Suprapubic skin (tissue), 4 donors: ENCODE results near the gene ARHGEF3.

ENCODE experiments used
- EP300 ChIP-seq: sonication (generic); formaldehyde crosslinking; IDR thresholded peaks from one replicate; pipeline ENCODE4 v1.6.1; 2017; ENCODE audit warnings: antibody characterized with exemption
- POLR2A ChIP-seq, 2 donors: fragments of 450-650 bp; IDR thresholded peaks; one replicate each; pipeline ENCODE4 v1.6.1; 2017; ENCODE audit warnings: antibody characterized with exemption in 2 of 2, mild to moderate bottlenecking in 2 of 2, moderate library complexity in 2 of 2
- POLR2AphosphoS5 ChIP-seq, 3 donors: sonication (generic); formaldehyde crosslinking; IDR thresholded peaks; one replicate each; pipeline ENCODE4 v1.6.1; 2017; ENCODE audit warnings: antibody characterized with exemption in 3 of 3
- TF ChIP-seq, protein P1 (sequence below), 2 donors: fragments of 200-600 bp in 1 of 2; fragments of 450-650 bp in 1 of 2; sonication (generic) in 1 of 2; IDR thresholded peaks; one replicate each; pipeline ENCODE4 v1.5.1; 2016 to 2019; ENCODE audit warnings: antibody characterized with exemption in 2 of 2, mild to moderate bottlenecking in 1 of 2, moderate library complexity in 1 of 2

DNA sequence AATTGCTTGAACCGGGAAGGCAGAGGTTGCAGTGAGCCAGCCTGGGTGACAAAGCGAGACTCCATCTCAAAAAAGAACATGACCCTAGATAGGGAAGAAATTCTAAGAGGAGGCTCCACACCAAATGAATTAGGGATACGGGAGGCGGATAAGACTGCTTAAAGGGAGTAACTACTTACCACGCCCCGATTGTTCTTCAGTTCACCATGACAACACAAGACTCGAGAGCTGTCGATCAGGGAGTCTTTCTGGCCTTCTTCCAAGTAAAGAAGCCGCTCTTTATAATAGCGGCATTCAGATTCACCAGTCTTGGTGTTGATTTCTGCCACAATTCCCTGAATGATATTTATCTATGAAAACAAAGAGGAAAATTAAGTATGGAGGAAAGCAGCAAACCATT, 64.7 kb downstream of the ARHGEF3 start:
- TF ChIP-seq, protein P1, sequence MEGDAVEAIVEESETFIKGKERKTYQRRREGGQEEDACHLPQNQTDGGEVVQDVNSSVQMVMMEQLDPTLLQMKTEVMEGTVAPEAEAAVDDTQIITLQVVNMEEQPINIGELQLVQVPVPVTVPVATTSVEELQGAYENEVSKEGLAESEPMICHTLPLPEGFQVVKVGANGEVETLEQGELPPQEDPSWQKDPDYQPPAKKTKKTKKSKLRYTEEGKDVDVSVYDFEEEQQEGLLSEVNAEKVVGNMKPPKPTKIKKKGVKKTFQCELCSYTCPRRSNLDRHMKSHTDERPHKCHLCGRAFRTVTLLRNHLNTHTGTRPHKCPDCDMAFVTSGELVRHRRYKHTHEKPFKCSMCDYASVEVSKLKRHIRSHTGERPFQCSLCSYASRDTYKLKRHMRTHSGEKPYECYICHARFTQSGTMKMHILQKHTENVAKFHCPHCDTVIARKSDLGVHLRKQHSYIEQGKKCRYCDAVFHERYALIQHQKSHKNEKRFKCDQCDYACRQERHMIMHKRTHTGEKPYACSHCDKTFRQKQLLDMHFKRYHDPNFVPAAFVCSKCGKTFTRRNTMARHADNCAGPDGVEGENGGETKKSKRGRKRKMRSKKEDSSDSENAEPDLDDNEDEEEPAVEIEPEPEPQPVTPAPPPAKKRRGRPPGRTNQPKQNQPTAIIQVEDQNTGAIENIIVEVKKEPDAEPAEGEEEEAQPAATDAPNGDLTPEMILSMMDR (IDR thresholded peaks at IDR 0.05), result no peak
- TF ChIP-seq EP300 (no peak), POLR2A (IDR thresholded peaks at IDR 0.05) (no peak), POLR2AphosphoS5 (IDR thresholded peaks at IDR 0.05) (no peak)
